Neuronal stem cell (in vitro differentiated cells): ENCODE measurements around the gene MYH3.

ENCODE experiments used
- DNase-seq: peaks from one replicate; pipeline ENCODE4 v3.0.0-alpha.2; 2013; ENCODE audit warnings: low spot score
- H2AFZ ChIP-seq: one replicate; pipeline ENCODE4 v1.6.1; 2013; ENCODE audit warnings: mild to moderate bottlenecking, low read length, inconsistent platforms
- H2AK5ac ChIP-seq: 2 replicates; pipeline ENCODE4 v1.6.1; 2013; ENCODE audit warnings: low read depth, mild to moderate bottlenecking, inconsistent platforms, low read length, moderate library complexity, mixed read lengths
- H2BK120ac ChIP-seq: 2 replicates; pipeline ENCODE4 v1.6.1; 2013; ENCODE audit warnings: low read depth, mild to moderate bottlenecking, inconsistent platforms, low read length, moderate library complexity, mixed read lengths
- H2BK12ac ChIP-seq: one replicate; pipeline ENCODE4 v1.6.1; 2013; ENCODE audit warnings: low read length, inconsistent platforms
- H2BK15ac ChIP-seq: 2 replicates; pipeline ENCODE4 v1.6.1; 2013; ENCODE audit warnings: mild to moderate bottlenecking, low read length, inconsistent platforms, mixed read lengths
- H2BK5ac ChIP-seq: one replicate; pipeline ENCODE4 v1.6.1; 2013; ENCODE audit warnings: inconsistent platforms, mild to moderate bottlenecking, low read length, moderate library complexity
- H3K14ac ChIP-seq: one replicate; pipeline ENCODE4 v1.6.1; 2013; ENCODE audit warnings: low read length, inconsistent platforms
- H3K18ac ChIP-seq: 2 replicates; pipeline ENCODE4 v1.6.1; 2013; ENCODE audit warnings: low read length, inconsistent platforms
- H3K23ac ChIP-seq: 2 replicates; pipeline ENCODE4 v1.6.1; 2013; ENCODE audit warnings: low read depth, mild to moderate bottlenecking, mixed read lengths, low read length, inconsistent platforms; ENCODE audit not compliant: poor library complexity
- H3K27ac ChIP-seq: replicated peaks from 3 replicates; pipeline ENCODE4 v1.5.1; 2013; ENCODE audit warnings: low read length, inconsistent platforms
- H3K27me3 ChIP-seq, 3 experiments: 2 replicates each; pipeline ENCODE4 v1.6.1; 2013; ENCODE audit warnings: low read length in 3 of 3, mild to moderate bottlenecking in 2 of 3, inconsistent platforms in 1 of 3, low read depth in 1 of 3, mixed read lengths in 1 of 3, moderate library complexity in 1 of 3; ENCODE audit not compliant: control insufficient read depth in 3 of 3, insufficient read depth in 3 of 3
- H3K36me3 ChIP-seq, 2 donors: replicated peaks in 1 of 2; 2 replicates each; pipeline ENCODE4 v1.6.1; 2013; ENCODE audit warnings: low read length in 2 of 2; ENCODE audit not compliant: control insufficient read depth in 2 of 2, insufficient read depth in 2 of 2
- H3K4ac ChIP-seq: 2 replicates; pipeline ENCODE4 v1.6.1; 2013; ENCODE audit warnings: inconsistent platforms, mild to moderate bottlenecking, low read length, moderate library complexity
- H3K4me1 ChIP-seq, 2 donors: 1 replicate in 1 of 2; 2 replicates in 1 of 2; pipeline ENCODE4 v1.6.1; 2013; ENCODE audit warnings: low read length in 2 of 2, low read depth in 1 of 2; ENCODE audit not compliant: control insufficient read depth in 2 of 2, insufficient read depth in 1 of 2
- H3K4me2 ChIP-seq: one replicate; pipeline ENCODE4 v1.6.1; 2013; ENCODE audit warnings: mild to moderate bottlenecking, low read length, inconsistent platforms; ENCODE audit not compliant: insufficient read depth, poor library complexity, severe bottlenecking
- H3K4me3 ChIP-seq, 2 donors: 2 replicates each; pipeline ENCODE4 v1.5.1; 2013; ENCODE audit warnings: low read length in 2 of 2, mild to moderate bottlenecking in 2 of 2, inconsistent platforms in 1 of 2, moderate library complexity in 1 of 2
- H3K79me1 ChIP-seq: one replicate; pipeline ENCODE4 v1.6.1; 2013; ENCODE audit warnings: low read depth, mild to moderate bottlenecking, inconsistent platforms, low read length, moderate library complexity
- H3K9ac ChIP-seq: one replicate; pipeline ENCODE4 v1.6.1; 2013; ENCODE audit warnings: mild to moderate bottlenecking, low read depth, low read length, inconsistent platforms; ENCODE audit not compliant: poor library complexity
- H3K9me3 ChIP-seq, 2 donors: replicated peaks in 1 of 2; 2 replicates each; pipeline versions ENCODE3 to v1.6.1; 2013; ENCODE audit warnings: low read length in 2 of 2, mild to moderate bottlenecking in 2 of 2, inconsistent platforms in 1 of 2, low read depth in 1 of 2, mixed read lengths in 1 of 2, moderate library complexity in 1 of 2; ENCODE audit not compliant: control insufficient read depth in 2 of 2, insufficient read depth in 1 of 2
- H4K8ac ChIP-seq: one replicate; pipeline ENCODE4 v1.6.1; 2013; ENCODE audit warnings: low read depth, mild to moderate bottlenecking, inconsistent platforms, low read length, moderate library complexity
- H4K91ac ChIP-seq: one replicate; pipeline ENCODE4 v1.6.1; 2013; ENCODE audit warnings: low read length, low read depth, mild to moderate bottlenecking, inconsistent platforms; ENCODE audit not compliant: poor library complexity
- whole genome bisulfite sequencing, 2 donors: extraction: QIAGEN DNeasy Blood & Tissue Kit; methylation state at CpG; one replicate each; pipeline ENCODE4 v1.1.7; 2013; ENCODE audit warnings: missing lambda C conversion rate in 2 of 2, mixed read lengths in 1 of 2; ENCODE audit not compliant: insufficient read length in 2 of 2, insufficient replicate concordance in 1 of 2; ENCODE audit errors: extremely low coverage in 2 of 2; 5-methylcytosine and 5-hydroxymethylcytosine counted together

Gene MYH3

GRCh38 chr17:10606110-10606509, 51.0 kb downstream of the MYH3 start:
- H4K91ac ChIP-seq, result no peak overlapping the region
- no peaks in the 10 kb centered on the region for H3K9me3 ChIP-seq
- DNase-seq, result no peak
- H3K14ac ChIP-seq, result no peak overlapping the region
- H4K8ac ChIP-seq, result no peak overlapping the region
- no peak overlapping the region for H3K18ac ChIP-seq
- H3K27me3 ChIP-seq, result no peaks in the 10 kb centered on the region
- no peaks in the 10 kb centered on the region for H3K36me3 ChIP-seq
- H3K4me2 ChIP-seq, result no peak overlapping the region
- H2AFZ ChIP-seq, result no peak overlapping the region
- H2AK5ac ChIP-seq, result no peak overlapping the region
- no peak overlapping the region for H2BK15ac ChIP-seq
- H3K4ac ChIP-seq, result no peak overlapping the region
- no peak overlapping the region for H2BK12ac ChIP-seq
- H3K27ac ChIP-seq, result no peak overlapping the region
- no peak overlapping the region for H3K23ac ChIP-seq
- no peaks in the 10 kb centered on the region for H3K79me1 ChIP-seq
- H3K9ac ChIP-seq, result no peak overlapping the region
- WGBS, 2 donors, result no CpG with 5 or more reads among the region's 3 CpGs
- no peak overlapping the region for H2BK5ac ChIP-seq
- no peak overlapping the region for H3K4me3 ChIP-seq
- no peaks in the 10 kb centered on the region for H3K4me1 ChIP-seq
- no peak overlapping the region for H2BK120ac ChIP-seq

- Histone ChIP-seq H2AFZ (no peak overlapping the region), H3K27ac (no peak overlapping the region), H2BK12ac (no peak overlapping the region), H2AK5ac (no peak overlapping the region), H3K4ac (no peak overlapping the region), H4K91ac (no peak overlapping the region), H3K27me3 (no peaks in the 10 kb centered on the region), H2BK120ac (no peak overlapping the region), H3K18ac (no peak overlapping the region), H4K8ac (no peak overlapping the region), H3K4me3 (no peak overlapping the region), H3K36me3 (no peaks in the 10 kb centered on the region), H3K9ac (no peak overlapping the region), H3K14ac (no peak overlapping the region), H2BK15ac (no peak overlapping the region), H3K79me1 (no peaks in the 10 kb centered on the region), H3K4me2 (no peak overlapping the region), H3K23ac (no peak overlapping the region), H3K9me3 (no peaks in the 10 kb centered on the region), H2BK5ac (no peak overlapping the region), H3K4me1 (no peaks in the 10 kb centered on the region)
- no peak for DNase-seq
- WGBS, 2 donors, result no CpG with 5 or more reads among the region's 5 CpGs
These were observed 51.8 kb downstream of the MYH3 start for GRCh38 chr17:10605221-10605783.

GRCh38 chr17:10604521-10604920, 52.6 kb downstream of the MYH3 start:
- H3K79me1 ChIP-seq, result no peaks in the 10 kb centered on the region
- no peak overlapping the region for H2BK120ac ChIP-seq
- H3K27me3 ChIP-seq, result no peaks in the 10 kb centered on the region
- no peak overlapping the region for H2AFZ ChIP-seq
- H2BK15ac ChIP-seq, result no peak overlapping the region
- H3K14ac ChIP-seq, result no peak overlapping the region
- H3K36me3 ChIP-seq, result no peaks in the 10 kb centered on the region
- H3K9ac ChIP-seq, result no peak overlapping the region
- H3K27ac ChIP-seq, result no peak overlapping the region
- H2BK5ac ChIP-seq, result no peak overlapping the region
- H4K91ac ChIP-seq, result no peak overlapping the region
- H3K4me2 ChIP-seq, result no peak overlapping the region
- H3K4me1 ChIP-seq, result no peaks in the 10 kb centered on the region
- no peak overlapping the region for H2AK5ac ChIP-seq
- no peak for DNase-seq
- H4K8ac ChIP-seq, result no peak overlapping the region
- WGBS, 2 donors, result no CpG with 5 or more reads among the region's 8 CpGs
- H3K9me3 ChIP-seq, result no peaks in the 10 kb centered on the region
- H3K18ac ChIP-seq, result no peak overlapping the region
- H3K4me3 ChIP-seq, result no peak overlapping the region
- H3K23ac ChIP-seq, result no peak overlapping the region
- H2BK12ac ChIP-seq, result no peak overlapping the region
- no peak overlapping the region for H3K4ac ChIP-seq

GRCh38 chr17:10603931-10604330, 53.2 kb downstream of the MYH3 start:
- H3K27ac ChIP-seq, result no peak overlapping the region
- no peaks in the 10 kb centered on the region for H3K9me3 ChIP-seq
- no peak overlapping the region for H3K23ac ChIP-seq
- H2BK15ac ChIP-seq, result no peak overlapping the region
- H3K27me3 ChIP-seq, result no peaks in the 10 kb centered on the region
- no peak overlapping the region for H2BK120ac ChIP-seq
- no peak overlapping the region for H3K4me3 ChIP-seq
- no peak overlapping the region for H3K14ac ChIP-seq
- no peak overlapping the region for H3K4ac ChIP-seq
- H2BK5ac ChIP-seq, result no peak overlapping the region
- no peak overlapping the region for H4K91ac ChIP-seq
- no peaks in the 10 kb centered on the region for H3K4me1 ChIP-seq
- no peak overlapping the region for H2AFZ ChIP-seq
- no peak overlapping the region for H3K9ac ChIP-seq
- no peaks in the 10 kb centered on the region for H3K79me1 ChIP-seq
- WGBS, 2 donors, result no CpG with 5 or more reads among the region's 3 CpGs
- H3K4me2 ChIP-seq, result no peak overlapping the region
- H3K18ac ChIP-seq, result no peak overlapping the region
- H2BK12ac ChIP-seq, result no peak overlapping the region
- H2AK5ac ChIP-seq, result peak overlapping the region; percentile 32
- no peaks in the 10 kb centered on the region for H3K36me3 ChIP-seq
- no peak for DNase-seq
- no peak overlapping the region for H4K8ac ChIP-seq
